Measurements from ENCODE around the gene KIF21B. TPM values are rescaled to one million over a fixed set of nuclear protein-coding genes. Genes with fewer than 3 reads are reported as not detected.
A peak's percentile ranks its signal among the peaks of the same experiment; 100 is the strongest.

The KIF21B gene
- total RNA-seq, 1 experiment from 2014 or later: 0.33 TPM

GRCh38 chr1:200989337-200989736 lies 34.2 kb downstream of the KIF21B start:
- H3K27me3 ChIP-seq: no peaks in the 10 kb centered on the region
- no peaks in the 10 kb centered on the region for H3K9me3 ChIP-seq
- no peak for DNase-seq
- H3K36me3 ChIP-seq: no peaks in the 10 kb centered on the region
- H3K4me3 ChIP-seq: no peak overlapping the region

GRCh38 chr1:200988693-200989092 lies 34.8 kb downstream of the KIF21B start:
- H3K27me3 ChIP-seq: no peaks in the 10 kb centered on the region
- no peaks in the 10 kb centered on the region for H3K9me3 ChIP-seq
- DNase-seq: no peak
- H3K36me3 ChIP-seq: no peaks in the 10 kb centered on the region
- H3K4me3 ChIP-seq: no peak overlapping the region

DNA sequence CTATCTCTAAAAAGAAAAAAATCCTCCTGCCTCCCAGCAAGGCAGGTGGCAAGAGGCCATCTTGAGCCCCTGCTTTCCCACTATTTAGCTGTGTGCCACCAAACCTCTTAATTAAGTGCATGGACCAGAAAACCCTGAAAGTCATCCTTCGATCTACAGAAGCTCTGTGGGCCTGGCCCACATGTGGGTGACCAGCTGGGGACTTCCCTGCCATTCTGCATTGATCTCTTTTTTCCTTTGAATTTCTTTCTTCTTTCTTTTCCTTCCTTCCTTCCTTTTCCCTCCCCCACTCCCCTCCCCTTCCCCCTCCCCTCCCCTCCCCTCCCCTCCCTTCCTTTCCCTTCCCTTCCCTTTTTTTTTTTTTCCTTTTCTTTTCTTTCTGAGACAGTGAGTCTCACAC lies 38.0 kb downstream of the KIF21B start:
- H3K27me3 ChIP-seq: no peaks in the 10 kb centered on the region
- DNase-seq: no peak
- H3K36me3 ChIP-seq: no peaks in the 10 kb centered on the region
- no peak overlapping the region for H3K4me3 ChIP-seq
- no peaks in the 10 kb centered on the region for H3K9me3 ChIP-seq

DNA sequence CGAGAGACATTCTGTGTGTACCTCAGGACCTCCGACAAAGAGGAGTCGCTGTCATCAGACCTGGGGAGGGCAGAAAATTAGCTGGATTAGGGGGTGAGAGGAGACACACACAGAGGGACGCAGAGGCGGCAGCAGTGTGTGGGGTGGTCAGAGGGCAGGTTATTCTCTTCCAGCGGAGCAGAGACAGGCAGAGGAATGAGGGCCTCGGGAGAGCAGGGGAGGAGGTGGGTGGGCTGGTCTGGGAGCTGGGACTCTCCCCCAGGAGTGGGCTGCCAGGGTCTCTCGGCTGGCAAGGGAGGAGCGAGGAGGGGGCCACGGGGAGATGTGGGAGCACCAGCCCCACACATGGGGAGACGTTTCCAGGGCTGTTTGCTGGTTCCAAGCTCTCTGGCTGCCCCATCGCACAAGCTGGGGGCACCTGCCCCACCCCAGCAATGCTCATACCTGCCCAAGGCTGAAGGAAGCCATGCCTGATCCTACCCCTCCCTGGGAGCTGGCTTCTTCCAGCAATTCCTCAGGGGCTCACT lies 40.4 kb downstream of the KIF21B start:
- H3K4me3 ChIP-seq: no peak overlapping the region
- DNase-seq: no peak
- H3K36me3 ChIP-seq: no peaks in the 10 kb centered on the region
- no peaks in the 10 kb centered on the region for H3K27me3 ChIP-seq
- H3K9me3 ChIP-seq: peaks cover 3% of the 10 kb centered on the region; the same call in 1 of the 2 replicates

- no peak for DNase-seq
- Histone ChIP-seq H3K36me3 (no peaks in the 10 kb centered on the region), H3K27me3 (no peaks in the 10 kb centered on the region), H3K4me3 (no peak overlapping the region), H3K9me3 (peaks cover 3% of the 10 kb centered on the region; the same call in 1 of the 2 replicates)
Observed at GRCh38 chr1:200982071-200982945, 41.2 kb downstream of the KIF21B start.

DNA sequence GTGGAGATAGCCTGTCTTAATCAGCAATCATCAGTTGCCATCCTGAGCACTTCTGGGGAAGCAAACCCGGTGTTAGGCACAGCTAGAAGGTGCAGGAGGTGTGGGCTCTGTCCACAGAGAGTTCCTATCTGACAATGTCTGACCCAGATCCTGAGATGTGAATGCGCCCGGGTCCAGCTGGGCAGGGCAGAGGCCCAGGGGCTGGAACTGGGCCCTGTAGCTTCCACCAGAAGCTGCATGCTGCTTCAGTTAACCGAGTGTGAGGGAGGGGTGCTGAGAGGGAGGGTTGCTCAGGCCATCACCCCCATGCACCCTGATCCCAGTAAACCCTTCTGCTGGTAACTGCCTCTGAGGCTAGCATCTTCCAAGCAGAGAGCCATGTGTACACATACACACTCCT lies 42.2 kb downstream of the KIF21B start:
- peaks cover 3% of the 10 kb centered on the region; the same call in 1 of the 2 replicates for H3K9me3 ChIP-seq
- DNase-seq: no peak
- H3K36me3 ChIP-seq: no peaks in the 10 kb centered on the region
- no peaks in the 10 kb centered on the region for H3K27me3 ChIP-seq
- no peak overlapping the region for H3K4me3 ChIP-seq

DNA sequence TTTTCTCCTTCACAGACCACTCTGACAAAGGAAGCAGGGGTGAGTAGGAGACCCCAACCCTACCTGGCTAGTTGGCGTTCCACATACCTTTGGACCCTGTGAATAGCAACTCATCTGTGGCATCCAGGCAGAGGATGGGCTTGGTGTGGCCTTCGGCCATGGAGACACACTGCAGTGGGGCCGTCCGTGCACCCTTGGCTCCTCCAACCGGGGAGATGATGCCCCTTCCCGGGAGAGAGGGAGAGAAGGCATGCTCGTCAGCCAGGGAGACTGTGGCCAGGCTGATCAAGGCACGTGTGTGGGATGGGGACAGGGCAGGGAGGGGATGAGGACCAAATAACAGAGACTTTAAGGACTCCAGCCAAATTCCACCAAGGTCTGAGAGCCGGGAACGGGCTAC lies 42.6 kb downstream of the KIF21B start:
- Histone ChIP-seq H3K4me3 (no peak overlapping the region), H3K27me3 (no peaks in the 10 kb centered on the region), H3K9me3 (peaks cover 3% of the 10 kb centered on the region; the same call in 1 of the 2 replicates), H3K36me3 (no peaks in the 10 kb centered on the region)
- no peak for DNase-seq

DNA sequence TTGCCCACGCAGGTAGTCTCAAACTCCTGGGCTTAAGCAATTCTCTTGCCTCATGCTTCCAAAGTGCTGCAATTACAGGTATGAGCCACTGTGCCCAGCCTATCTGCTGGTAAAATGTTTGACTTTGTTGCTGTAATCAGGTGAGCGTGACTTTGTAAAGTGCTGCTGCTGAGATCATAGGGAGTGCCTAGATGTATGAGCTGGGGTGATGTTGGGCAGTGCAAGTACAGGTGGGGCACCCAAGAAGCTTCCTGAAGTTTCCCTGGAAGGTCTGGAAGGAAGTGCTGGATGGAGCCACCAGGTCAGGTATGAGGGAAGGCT lies 43.1 kb downstream of the KIF21B start:
- no peak for DNase-seq
- Histone ChIP-seq H3K4me3 (no peak overlapping the region), H3K36me3 (no peaks in the 10 kb centered on the region), H3K9me3 (peaks cover 3% of the 10 kb centered on the region; the same call in 1 of the 2 replicates), H3K27me3 (no peaks in the 10 kb centered on the region)

DNA sequence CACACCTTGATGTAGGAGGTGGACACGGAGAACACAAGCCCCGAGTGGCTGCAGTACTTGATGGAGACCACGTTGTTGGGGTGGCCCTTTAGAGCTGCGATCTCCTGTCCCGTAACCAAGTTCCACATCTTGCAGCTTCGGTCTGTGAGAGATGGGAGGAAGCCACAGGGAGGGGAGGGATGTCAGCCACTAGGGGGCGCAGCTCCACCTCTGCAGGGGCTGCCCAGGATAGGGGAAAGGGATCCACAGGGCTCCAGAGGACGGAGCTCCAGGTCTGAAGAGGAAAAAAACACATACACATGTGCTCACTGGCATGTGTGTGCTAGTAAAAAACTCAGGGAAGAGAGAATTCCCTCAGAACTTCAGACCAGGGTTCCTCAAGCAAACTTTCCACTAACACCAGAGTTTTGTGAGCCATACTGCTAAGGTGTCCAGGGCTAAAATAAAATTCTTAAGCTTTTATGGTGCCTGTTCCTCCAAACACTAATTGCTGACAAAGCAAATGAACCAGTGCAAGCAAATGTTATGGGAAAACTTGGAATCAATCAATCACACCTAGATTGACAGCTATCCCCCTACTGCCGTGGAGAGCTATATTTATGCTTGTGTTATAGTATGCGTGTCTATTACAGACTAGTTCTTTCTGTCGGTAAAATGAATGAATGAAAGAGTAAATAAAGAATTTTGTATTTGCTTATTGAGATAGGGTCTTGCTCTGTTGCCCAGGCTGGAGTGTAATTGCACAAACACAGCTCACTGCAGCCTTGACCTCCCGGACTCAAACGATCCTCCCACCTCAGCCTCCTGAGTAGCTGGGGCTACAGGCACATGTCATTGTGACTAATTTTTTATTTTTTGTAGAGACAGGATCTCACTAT lies 43.7 kb downstream of the KIF21B start:
- Histone ChIP-seq H3K27me3 (no peaks in the 10 kb centered on the region), H3K36me3 (no peaks in the 10 kb centered on the region), H3K9me3 (peaks cover 3% of the 10 kb centered on the region; the same call in 1 of the 2 replicates), H3K4me3 (no peak overlapping the region)
- peak; percentile 19 for DNase-seq

DNA sequence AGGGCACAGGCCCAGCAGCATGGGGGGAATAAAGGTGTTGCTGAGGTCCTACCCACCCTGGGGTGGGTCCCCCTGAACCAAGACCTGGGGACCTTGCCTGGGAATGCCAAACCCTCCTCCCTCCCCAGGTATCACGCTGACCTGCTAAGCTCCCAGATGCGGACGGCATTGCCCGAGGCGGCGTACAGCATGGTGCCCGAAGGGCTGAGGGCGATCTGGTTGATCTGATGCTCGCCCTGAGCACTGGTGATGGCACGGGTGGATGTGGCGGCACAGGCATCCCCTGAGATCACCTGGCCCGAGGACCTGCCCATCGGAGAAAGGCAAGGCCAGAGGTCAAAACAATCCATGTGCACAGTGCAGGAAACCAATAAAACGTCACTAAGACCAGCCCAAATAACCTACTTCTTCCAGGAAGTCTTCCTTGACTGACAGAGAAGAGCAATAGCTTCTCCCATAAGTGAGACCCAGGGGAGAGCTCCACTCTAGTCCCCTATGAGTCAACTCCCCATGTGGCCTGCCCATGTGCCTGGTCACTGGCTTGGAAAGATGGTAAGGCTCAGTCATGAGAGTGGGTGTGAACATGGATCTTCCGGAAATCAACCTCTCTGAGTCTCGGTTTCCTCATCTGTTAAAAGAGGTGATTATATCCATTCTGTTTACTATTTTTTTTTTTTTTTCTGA lies 46.3 kb downstream of the KIF21B start:
- DNase-seq: no peak
- Histone ChIP-seq H3K4me3 (no peak overlapping the region), H3K9me3 (peaks cover 3% of the 10 kb centered on the region; the same call in 1 of the 2 replicates), H3K36me3 (no peaks in the 10 kb centered on the region), H3K27me3 (no peaks in the 10 kb centered on the region)

- no peaks in the 10 kb centered on the region for H3K27me3 ChIP-seq
- H3K4me3 ChIP-seq: no peak overlapping the region
- no peak for DNase-seq
- peaks cover 3% of the 10 kb centered on the region; the same call in 1 of the 2 replicates for H3K9me3 ChIP-seq
- no peaks in the 10 kb centered on the region for H3K36me3 ChIP-seq
Observed at GRCh38 chr1:200976634-200977033, 46.9 kb downstream of the KIF21B start.

DNA sequence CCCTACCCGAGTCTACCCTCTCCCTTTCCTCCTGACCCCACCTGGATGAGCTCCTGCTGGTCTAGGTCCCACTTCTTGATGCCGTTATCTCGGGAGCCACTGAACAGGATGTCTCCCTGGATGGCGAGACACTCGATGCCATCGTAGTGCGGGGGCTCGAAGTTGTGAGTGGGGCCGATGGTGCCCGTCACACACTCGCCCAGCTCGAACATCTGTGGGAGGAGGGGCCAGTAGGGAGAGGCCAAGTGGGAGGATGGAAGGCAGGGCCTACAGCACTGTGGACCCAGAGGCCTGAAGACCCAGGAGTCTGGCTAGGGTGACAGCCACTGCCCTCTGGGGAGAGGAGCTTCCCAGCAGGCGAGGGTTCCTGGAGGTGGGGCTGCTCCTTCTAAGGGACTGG lies 48.1 kb downstream of the KIF21B start:
- Histone ChIP-seq H3K9me3 (peaks cover 3% of the 10 kb centered on the region; the same call in 1 of the 2 replicates), H3K27me3 (no peaks in the 10 kb centered on the region), H3K4me3 (no peak overlapping the region), H3K36me3 (no peaks in the 10 kb centered on the region)
- DNase-seq: no peak

- Histone ChIP-seq H3K9me3 (peaks cover 3% of the 10 kb centered on the region; the same call in 1 of the 2 replicates), H3K27me3 (no peaks in the 10 kb centered on the region), H3K36me3 (no peaks in the 10 kb centered on the region), H3K4me3 (no peak overlapping the region)
- DNase-seq: no peak
Observed at GRCh38 chr1:200974711-200975110, 48.8 kb downstream of the KIF21B start.

DNA sequence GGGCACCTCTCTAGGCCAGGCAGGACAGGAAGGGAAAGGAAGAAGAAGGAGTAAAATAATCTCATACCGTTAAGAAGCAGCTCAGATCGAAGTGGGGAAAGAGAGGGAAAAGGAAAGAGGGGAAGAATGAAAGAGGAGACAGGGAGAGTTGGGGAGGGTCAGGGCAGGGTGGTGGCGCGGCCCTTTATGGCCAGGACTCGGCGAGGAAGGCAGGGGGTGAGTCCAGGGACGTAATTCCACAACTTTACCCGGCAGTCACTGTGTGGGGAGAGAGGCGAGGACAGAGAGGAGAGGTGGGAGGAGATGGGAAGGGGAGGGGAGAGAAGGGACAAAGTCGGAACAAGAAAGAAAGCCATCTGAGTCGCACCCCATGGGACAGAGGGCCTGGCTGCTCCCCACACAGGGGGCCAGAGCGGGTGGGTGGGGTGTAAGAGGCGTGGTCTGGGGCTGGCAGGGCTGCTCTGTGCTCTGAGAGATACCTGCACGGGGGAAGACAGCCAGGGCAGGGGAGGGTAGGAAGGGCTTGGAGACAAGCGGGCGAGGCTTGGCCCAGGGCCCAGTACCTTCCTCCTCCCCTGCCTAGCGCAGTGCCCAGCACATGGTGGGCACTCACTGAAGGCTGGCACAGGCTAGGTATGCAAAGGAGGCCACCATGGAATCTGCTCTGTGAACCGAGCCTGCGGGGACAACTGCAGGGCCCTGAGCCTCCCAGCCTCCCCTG lies 49.4 kb downstream of the KIF21B start:
- H3K4me3 ChIP-seq: no peak overlapping the region
- no peaks in the 10 kb centered on the region for H3K36me3 ChIP-seq
- no peaks in the 10 kb centered on the region for H3K27me3 ChIP-seq
- no peak for DNase-seq
- H3K9me3 ChIP-seq: no peaks in the 10 kb centered on the region

GRCh38 chr1:200972985-200973742 lies 50.4 kb downstream of the KIF21B start:
- no peaks in the 10 kb centered on the region for H3K36me3 ChIP-seq
- no peaks in the 10 kb centered on the region for H3K9me3 ChIP-seq
- no peak overlapping the region for H3K4me3 ChIP-seq
- no peaks in the 10 kb centered on the region for H3K27me3 ChIP-seq
- DNase-seq: no peak

Measured in MG63 (cell line).